HG03108 (cell line): Measurements from ENCODE around the gene OSBPL9.
A peak's percentile ranks its signal among the peaks of the same experiment; 100 is the strongest.
"Not testable (repeated sequence)": the region's sequence is repeated elsewhere in the genome, so short reads cannot be mapped to it uniquely, and the experiment has no call there.

Experiments
- ATAC-seq: cut with Tn5 transposase; IDR thresholded peaks from one replicate; pipeline ENCODE4 v1.9.1; 2021; ENCODE audit warnings: moderate library complexity; ENCODE audit not compliant: unreplicated experiment

Gene OSBPL9

DNA sequence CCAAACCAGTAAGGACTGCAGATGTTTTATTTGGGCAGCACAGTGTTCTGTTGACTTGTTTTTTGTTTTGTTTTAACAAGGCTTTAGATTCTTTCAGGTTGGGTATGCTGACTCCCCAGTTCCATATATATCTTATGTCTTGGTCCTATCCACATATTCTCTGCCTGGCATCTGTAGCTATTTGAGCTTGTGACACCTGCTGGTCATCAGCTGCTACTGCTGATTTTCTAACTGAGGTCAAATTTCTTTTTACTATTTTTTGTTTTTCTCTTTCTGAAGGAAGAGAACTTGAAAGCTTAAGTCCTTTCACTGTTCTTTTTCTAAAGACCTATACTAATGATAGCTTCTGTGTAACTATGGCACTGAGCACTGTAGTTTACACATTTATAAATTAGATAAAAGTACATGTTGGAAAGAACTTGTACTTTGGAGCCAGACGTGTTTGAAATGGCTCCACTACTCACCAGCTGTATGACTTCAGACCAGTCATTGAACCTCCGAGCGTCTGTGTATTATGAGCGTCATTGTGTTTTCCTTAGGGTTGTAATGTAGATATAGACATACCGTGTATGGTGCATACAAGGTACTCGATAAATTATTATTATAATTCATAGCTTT is 152.2 kb downstream of the OSBPL9 start:
- ATAC-seq, result no peak

GRCh38 chr1:51776408-51776807 is 159.5 kb downstream of the OSBPL9 start:
- peak; percentile 54 for ATAC-seq

GRCh38 chr1:51780927-51781326 is 164.0 kb downstream of the OSBPL9 start:
- ATAC-seq, result no peak

GRCh38 chr1:51784997-51785421 is 168.1 kb downstream of the OSBPL9 start:
- no peak for ATAC-seq

DNA sequence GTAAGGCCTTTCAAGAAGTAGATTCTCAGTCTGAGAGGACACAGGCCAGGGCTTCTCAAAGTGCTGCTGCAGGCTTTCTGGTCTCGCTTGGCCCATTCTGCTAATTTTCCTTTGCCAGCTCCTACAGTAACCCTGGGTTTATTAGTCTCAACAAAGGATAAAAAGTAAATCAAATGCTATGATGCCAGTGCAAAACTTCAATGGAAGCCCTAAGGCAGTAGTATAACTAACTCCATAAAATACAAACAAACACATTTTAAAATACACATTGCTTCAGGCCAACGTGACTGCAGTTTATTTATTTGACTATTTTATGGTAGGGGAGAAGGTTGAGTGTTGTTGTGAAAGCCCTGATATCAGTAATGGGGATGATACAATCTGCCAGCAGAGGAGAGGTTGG is 172.0 kb downstream of the OSBPL9 start:
- no peak for ATAC-seq

- no peak for ATAC-seq
Observed at GRCh38 chr1:51789342-51789741, 172.4 kb downstream of the OSBPL9 start.

GRCh38 chr1:51790385-51790784 is 173.5 kb downstream of the OSBPL9 start:
- ATAC-seq, result no peak

GRCh38 chr1:51791888-51792287 is 175.0 kb downstream of the OSBPL9 start:
- no peak for ATAC-seq

- ATAC-seq, result no peak
Observed at GRCh38 chr1:51792864-51793263, 176.0 kb downstream of the OSBPL9 start.

DNA sequence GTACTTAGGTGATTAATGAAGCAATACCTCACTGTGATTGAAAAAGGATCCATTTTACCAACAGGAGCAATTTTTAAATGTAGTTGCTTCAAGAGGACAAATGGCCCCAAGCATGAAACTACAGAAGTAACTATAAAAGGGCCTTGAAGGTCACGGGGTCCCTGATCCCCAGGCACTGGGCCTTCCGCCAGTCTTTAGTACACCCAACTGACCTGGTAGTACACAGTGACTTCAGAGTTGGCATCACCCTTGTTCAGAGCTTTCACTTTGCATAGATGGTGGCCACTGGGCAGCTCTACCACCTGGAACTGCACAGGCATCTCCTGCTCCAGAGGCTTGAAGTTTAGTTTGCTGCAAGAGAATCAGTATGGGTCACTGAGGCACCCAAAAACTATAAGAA is 177.4 kb downstream of the OSBPL9 start:
- ATAC-seq, result no peak

GRCh38 chr1:51794868-51795267 is 178.0 kb downstream of the OSBPL9 start:
- no peak for ATAC-seq

- ATAC-seq, result no peak
Observed at GRCh38 chr1:51799372-51799771, 182.5 kb downstream of the OSBPL9 start.

DNA sequence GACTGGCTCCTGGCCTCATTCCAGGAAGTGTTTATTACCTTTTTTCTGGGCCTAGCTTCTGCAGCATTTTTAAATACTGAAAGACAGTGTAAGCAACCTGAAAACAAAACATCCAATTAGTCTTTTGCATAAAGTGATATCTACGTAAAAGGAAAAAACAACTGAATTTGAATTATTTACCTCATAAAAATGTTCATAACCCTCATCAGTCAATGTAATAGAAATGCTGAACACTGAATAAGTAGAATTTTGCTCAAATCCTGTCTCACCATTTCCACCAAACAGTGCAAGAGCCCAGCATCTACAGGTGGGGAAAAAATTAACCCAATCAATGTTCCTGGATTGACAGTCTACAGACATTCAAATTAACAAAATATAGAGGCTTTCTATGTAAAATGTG is 197.6 kb downstream of the OSBPL9 start:
- no peak for ATAC-seq

DNA sequence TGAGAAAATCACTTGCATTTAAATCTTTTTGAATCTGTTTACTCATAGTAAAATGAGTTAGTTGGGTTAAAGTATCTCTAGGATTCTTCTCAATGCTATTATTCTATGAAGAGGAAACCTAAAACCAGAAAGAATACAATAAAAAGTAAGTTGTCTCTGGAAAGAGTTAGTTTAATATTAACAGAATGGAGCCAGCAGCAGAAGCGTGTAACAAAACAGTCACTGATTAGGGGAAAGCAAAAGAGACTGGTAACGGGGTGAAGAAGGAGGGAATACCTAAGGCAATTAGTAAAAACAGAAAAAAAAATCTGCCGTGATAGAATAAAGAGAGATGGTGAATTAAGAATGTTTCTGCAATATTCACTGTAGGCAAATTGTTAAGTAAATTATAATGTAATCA is 201.6 kb downstream of the OSBPL9 start:
- no peak for ATAC-seq

- not testable (repeated sequence) for ATAC-seq
Observed at GRCh38 chr1:51819021-51819420, 202.1 kb downstream of the OSBPL9 start.

GRCh38 chr1:51819810-51820209 is 202.9 kb downstream of the OSBPL9 start:
- ATAC-seq, result no peak

DNA sequence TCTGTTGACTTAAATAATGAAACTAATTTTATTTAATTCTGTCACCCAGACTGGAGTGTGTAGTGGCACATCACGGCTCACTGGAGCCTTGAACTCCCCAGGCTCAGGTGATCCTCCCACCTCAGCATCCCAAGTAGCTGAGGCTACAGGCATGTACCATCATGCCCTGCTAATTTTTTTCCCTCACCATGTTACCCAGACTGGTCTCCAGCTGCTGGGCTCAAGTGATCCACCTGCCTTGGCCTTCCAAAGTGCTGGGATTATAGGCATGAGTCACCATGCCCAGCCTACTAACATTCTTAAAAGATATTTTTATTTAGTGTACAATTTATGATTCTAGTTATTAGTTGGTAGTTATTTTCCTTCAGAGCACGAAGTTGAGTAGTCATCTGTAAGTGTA is 212.2 kb downstream of the OSBPL9 start:
- ATAC-seq, result no peak

- no peak for ATAC-seq
Observed at GRCh38 chr1:51833700-51834099, 216.8 kb downstream of the OSBPL9 start.

- no peak for ATAC-seq
Observed at GRCh38 chr1:51837243-51837642, 220.4 kb downstream of the OSBPL9 start.
